Right lobe of liver (tissue), 4 donors: ENCODE data around the gene TRABD.

Experiments used
- POLR2A ChIP-seq: fragments of 450-650 bp; IDR thresholded peaks from one replicate; pipeline ENCODE4 v1.6.1; 2017; ENCODE audit warnings: antibody characterized with exemption, mild to moderate bottlenecking
- TF ChIP-seq, protein P1 (sequence below), 4 donors: fragments of 200-600 bp in 3 of 4; fragments of 450-650 bp in 1 of 4; IDR thresholded peaks; one replicate each; pipeline versions ENCODE4 v1.5.1 to v1.8.0; 2016 to 2022; ENCODE audit warnings: antibody characterized with exemption in 4 of 4, mild to moderate bottlenecking in 2 of 4
- donor health status: DM: no; HTN: no; CAD: no.
- donor health status: DM: no; HTN: no; CAD: no.
- donor health status: DM: no; HTN: yes; CAD: no.

GRCh38 chr22:50208430-50208938 lies 22.8 kb downstream of the TRABD start:
- TF ChIP-seq, protein P1, sequence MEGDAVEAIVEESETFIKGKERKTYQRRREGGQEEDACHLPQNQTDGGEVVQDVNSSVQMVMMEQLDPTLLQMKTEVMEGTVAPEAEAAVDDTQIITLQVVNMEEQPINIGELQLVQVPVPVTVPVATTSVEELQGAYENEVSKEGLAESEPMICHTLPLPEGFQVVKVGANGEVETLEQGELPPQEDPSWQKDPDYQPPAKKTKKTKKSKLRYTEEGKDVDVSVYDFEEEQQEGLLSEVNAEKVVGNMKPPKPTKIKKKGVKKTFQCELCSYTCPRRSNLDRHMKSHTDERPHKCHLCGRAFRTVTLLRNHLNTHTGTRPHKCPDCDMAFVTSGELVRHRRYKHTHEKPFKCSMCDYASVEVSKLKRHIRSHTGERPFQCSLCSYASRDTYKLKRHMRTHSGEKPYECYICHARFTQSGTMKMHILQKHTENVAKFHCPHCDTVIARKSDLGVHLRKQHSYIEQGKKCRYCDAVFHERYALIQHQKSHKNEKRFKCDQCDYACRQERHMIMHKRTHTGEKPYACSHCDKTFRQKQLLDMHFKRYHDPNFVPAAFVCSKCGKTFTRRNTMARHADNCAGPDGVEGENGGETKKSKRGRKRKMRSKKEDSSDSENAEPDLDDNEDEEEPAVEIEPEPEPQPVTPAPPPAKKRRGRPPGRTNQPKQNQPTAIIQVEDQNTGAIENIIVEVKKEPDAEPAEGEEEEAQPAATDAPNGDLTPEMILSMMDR (IDR thresholded peaks at IDR 0.05) = no peak
- no peak for TF ChIP-seq POLR2A
